ENCODE data around the gene EPC2.

EPC2 gene

GRCh38 chr2:148643998-148644882, at the start of gene EPC2:
EPC2 (plus strand) TSS chr2:148644751; CDS start chr2:148645018, 267 bp downstream.
- no peaks in the 10 kb centered on the region for H3K27me3 Mint-ChIP-seq
- peaks cover 23% of the 10 kb centered on the region for H3K4me1 Mint-ChIP-seq (ENCODE audit: low read depth)
- H3K36me3 Mint-ChIP-seq (ENCODE audit: low read depth) = peaks cover 19% of the 10 kb centered on the region
- peak within 1 kb of the TSS; percentile 83 for H3K4me3 Mint-ChIP-seq
- no peaks in the 10 kb centered on the region for H3K9me3 Mint-ChIP-seq
- intact Hi-C loops (cut with micrococcal nuclease) = loop anchor here (1.0 to 2.0 kb wide), 2 partner anchors 29 to 623 kb away; partner anchors contain the start of gene MBD5
- H3K27ac Mint-ChIP-seq = peak within 1 kb of the TSS; percentile 98

GRCh38 chr2:148596018-148596417, 48.5 kb upstream of the EPC2 start:
- Mint-ChIP-seq H3K27ac (no peak overlapping the region), H3K4me1 (ENCODE audit: low read depth) (peaks cover 25% of the 10 kb centered on the region), H3K36me3 (ENCODE audit: low read depth) (no peaks in the 10 kb centered on the region), H3K9me3 (peaks cover 9% of the 10 kb centered on the region), H3K4me3 (no peak overlapping the region), H3K27me3 (peaks cover 5% of the 10 kb centered on the region)
- intact Hi-C loops (cut with micrococcal nuclease) = no loop called here

GRCh38 chr2:148599109-148599991, 45.2 kb upstream of the EPC2 start:
- peaks cover 9% of the 10 kb centered on the region for H3K9me3 Mint-ChIP-seq
- H3K4me1 Mint-ChIP-seq (ENCODE audit: low read depth) = peaks cover 12% of the 10 kb centered on the region
- H3K36me3 Mint-ChIP-seq (ENCODE audit: low read depth) = no peaks in the 10 kb centered on the region
- intact Hi-C loops (cut with micrococcal nuclease) = no loop called here
- H3K27ac Mint-ChIP-seq = no peak overlapping the region
- H3K27me3 Mint-ChIP-seq = peaks cover 5% of the 10 kb centered on the region
- H3K4me3 Mint-ChIP-seq = no peak overlapping the region

- no peak overlapping the region for H3K27ac Mint-ChIP-seq
- H3K4me1 Mint-ChIP-seq (ENCODE audit: low read depth) = peaks cover 6% of the 10 kb centered on the region
- H3K9me3 Mint-ChIP-seq = peaks cover 9% of the 10 kb centered on the region
- no peaks in the 10 kb centered on the region for H3K36me3 Mint-ChIP-seq (ENCODE audit: low read depth)
- intact Hi-C loops (cut with micrococcal nuclease) = no loop called here
- no peak overlapping the region for H3K4me3 Mint-ChIP-seq
- peaks cover 5% of the 10 kb centered on the region for H3K27me3 Mint-ChIP-seq
Observed at GRCh38 chr2:148602885-148603561, 41.5 kb upstream of the EPC2 start.

GRCh38 chr2:148603562-148603920, 41.0 kb upstream of the EPC2 start:
- Mint-ChIP-seq H3K4me1 (ENCODE audit: low read depth) (peaks cover 6% of the 10 kb centered on the region), H3K36me3 (ENCODE audit: low read depth) (no peaks in the 10 kb centered on the region), H3K27ac (no peak overlapping the region), H3K27me3 (peaks cover 5% of the 10 kb centered on the region), H3K9me3 (peaks cover 9% of the 10 kb centered on the region), H3K4me3 (no peak overlapping the region)
- intact Hi-C loops (cut with micrococcal nuclease) = no loop called here

GRCh38 chr2:148604927-148605326, 39.6 kb upstream of the EPC2 start:
- Mint-ChIP-seq H3K4me3 (no peak overlapping the region), H3K27ac (no peak overlapping the region), H3K4me1 (ENCODE audit: low read depth) (no peaks in the 10 kb centered on the region), H3K9me3 (peaks cover 9% of the 10 kb centered on the region), H3K36me3 (ENCODE audit: low read depth) (no peaks in the 10 kb centered on the region), H3K27me3 (peaks cover 3% of the 10 kb centered on the region)
- intact Hi-C loops (cut with micrococcal nuclease) = no loop called here

- Mint-ChIP-seq H3K27me3 (no peaks in the 10 kb centered on the region), H3K36me3 (ENCODE audit: low read depth) (no peaks in the 10 kb centered on the region), H3K4me3 (no peak overlapping the region), H3K27ac (no peak overlapping the region), H3K4me1 (ENCODE audit: low read depth) (no peaks in the 10 kb centered on the region), H3K9me3 (no peaks in the 10 kb centered on the region)
- intact Hi-C loops (cut with micrococcal nuclease) = no loop called here
Observed at GRCh38 chr2:148607566-148607965, 37.0 kb upstream of the EPC2 start.

- H3K36me3 Mint-ChIP-seq (ENCODE audit: low read depth) = no peaks in the 10 kb centered on the region
- H3K9me3 Mint-ChIP-seq = no peaks in the 10 kb centered on the region
- peak overlapping the region; percentile 89 for H3K27ac Mint-ChIP-seq
- H3K4me1 Mint-ChIP-seq (ENCODE audit: low read depth) = peaks cover 32% of the 10 kb centered on the region
- H3K27me3 Mint-ChIP-seq = no peaks in the 10 kb centered on the region
- no peak overlapping the region for H3K4me3 Mint-ChIP-seq
- intact Hi-C loops (cut with micrococcal nuclease) = loop anchor here (2.0 kb wide), 1 partner anchor 31 kb away; the partner anchor contains the start of gene EPC2
Observed at GRCh38 chr2:148613231-148614013, 31.1 kb upstream of the EPC2 start.

- no peaks in the 10 kb centered on the region for H3K9me3 Mint-ChIP-seq
- intact Hi-C loops (cut with micrococcal nuclease) = loop anchor here (2.0 kb wide), 1 partner anchor 31 kb away; the partner anchor contains the start of gene EPC2
- peak overlapping the region; percentile 4 for H3K4me3 Mint-ChIP-seq
- no peaks in the 10 kb centered on the region for H3K27me3 Mint-ChIP-seq
- no peaks in the 10 kb centered on the region for H3K36me3 Mint-ChIP-seq (ENCODE audit: low read depth)
- peaks cover 38% of the 10 kb centered on the region for H3K4me1 Mint-ChIP-seq (ENCODE audit: low read depth)
- H3K27ac Mint-ChIP-seq = peak overlapping the region; percentile 89
Observed at GRCh38 chr2:148614014-148614321, 30.6 kb upstream of the EPC2 start.

- no peaks in the 10 kb centered on the region for H3K9me3 Mint-ChIP-seq
- H3K4me3 Mint-ChIP-seq = peak overlapping the region; percentile 4
- intact Hi-C loops (cut with micrococcal nuclease) = loop anchor here (2.0 kb wide), 1 partner anchor 30 kb away; the partner anchor contains the start of gene EPC2
- H3K4me1 Mint-ChIP-seq (ENCODE audit: low read depth) = peaks cover 43% of the 10 kb centered on the region
- H3K27ac Mint-ChIP-seq = peak overlapping the region; percentile 89
- H3K27me3 Mint-ChIP-seq = no peaks in the 10 kb centered on the region
- H3K36me3 Mint-ChIP-seq (ENCODE audit: low read depth) = no peaks in the 10 kb centered on the region
Observed at GRCh38 chr2:148614322-148615049, 30.1 kb upstream of the EPC2 start.

- Mint-ChIP-seq H3K36me3 (ENCODE audit: low read depth) (no peaks in the 10 kb centered on the region), H3K4me3 (no peak overlapping the region), H3K4me1 (ENCODE audit: low read depth) (peaks cover 51% of the 10 kb centered on the region), H3K9me3 (peaks cover 6% of the 10 kb centered on the region), H3K27me3 (no peaks in the 10 kb centered on the region), H3K27ac (peak overlapping the region; percentile 89)
- intact Hi-C loops (cut with micrococcal nuclease) = loop anchor here (2.0 kb wide), 1 partner anchor 29 kb away; the partner anchor contains the start of gene EPC2
Observed at GRCh38 chr2:148615381-148615841, 29.1 kb upstream of the EPC2 start.

GRCh38 chr2:148616662-148617061, 27.9 kb upstream of the EPC2 start:
- no peak overlapping the region for H3K27ac Mint-ChIP-seq
- H3K27me3 Mint-ChIP-seq = no peaks in the 10 kb centered on the region
- no peaks in the 10 kb centered on the region for H3K36me3 Mint-ChIP-seq (ENCODE audit: low read depth)
- peaks cover 51% of the 10 kb centered on the region for H3K4me1 Mint-ChIP-seq (ENCODE audit: low read depth)
- intact Hi-C loops (cut with micrococcal nuclease) = no loop called here
- H3K4me3 Mint-ChIP-seq = no peak overlapping the region
- H3K9me3 Mint-ChIP-seq = peaks cover 6% of the 10 kb centered on the region

Measured in dendritic cell treated with granulocyte-macrophage colony-stimulating factor and Interleukin-4, amounts not matched to agents 40 ng/mL and 50 ng/mL, for 4 days (primary cell).